HG02973 (cell line): ENCODE measurements around the gene D2HGDH.
"Not testable (repeated sequence)": the region's sequence is repeated elsewhere in the genome, so short reads cannot be mapped to it uniquely, and the experiment has no call there.

ENCODE experiments used
- ATAC-seq: cut with Tn5 transposase; IDR thresholded peaks from one replicate; pipeline ENCODE4 v1.9.1; 2021; ENCODE audit warnings: moderate library complexity; ENCODE audit not compliant: unreplicated experiment

D2HGDH gene

GRCh38 chr2:241768251-241768711 lies 33.9 kb downstream of the D2HGDH start:
- no peak for ATAC-seq

- no peak for ATAC-seq
These were observed 34.4 kb downstream of the D2HGDH start for GRCh38 chr2:241768850-241769249.

GRCh38 chr2:241769819-241770184 lies 35.4 kb downstream of the D2HGDH start:
- ATAC-seq = no peak

GRCh38 chr2:241770185-241770935 lies 35.9 kb downstream of the D2HGDH start:
- no peak for ATAC-seq

- no peak for ATAC-seq
These were observed 36.5 kb downstream of the D2HGDH start for GRCh38 chr2:241770936-241771285.

- ATAC-seq = no peak
These were observed 37.0 kb downstream of the D2HGDH start for GRCh38 chr2:241771286-241772062.

- ATAC-seq = no peak
These were observed 37.7 kb downstream of the D2HGDH start for GRCh38 chr2:241772063-241772499.

- ATAC-seq = no peak
These were observed 39.3 kb downstream of the D2HGDH start for GRCh38 chr2:241773511-241774418.

GRCh38 chr2:241774419-241775222 lies 40.2 kb downstream of the D2HGDH start:
- ATAC-seq = no peak

- ATAC-seq = no peak
These were observed 41.1 kb downstream of the D2HGDH start for GRCh38 chr2:241775223-241776177.

GRCh38 chr2:241776336-241777169 lies 42.1 kb downstream of the D2HGDH start, which contains the start of gene GAL3ST2:
TSS of gene GAL3ST2 (plus strand) at chr2:241776822. CDS start at chr2:241776956, 134 bp downstream.
- ATAC-seq = no peak

GRCh38 chr2:241777170-241777685 lies 42.8 kb downstream of the D2HGDH start:
- no peak for ATAC-seq

GRCh38 chr2:241777686-241778627 lies 43.5 kb downstream of the D2HGDH start:
- no peak for ATAC-seq

GRCh38 chr2:241780939-241781569 lies 46.6 kb downstream of the D2HGDH start:
- ATAC-seq = no peak

- not testable (repeated sequence) for ATAC-seq
These were observed 47.6 kb downstream of the D2HGDH start for GRCh38 chr2:241782053-241782452.

- ATAC-seq = no peak
These were observed 53.7 kb downstream of the D2HGDH start for GRCh38 chr2:241788135-241788534.
